Suprapubic skin (tissue), 3 donors: ENCODE data around the gene PABPN1.

ENCODE experiments used
- CTCF ChIP-seq, 2 donors: fragments of 200-600 bp in 1 of 2; fragments of 450-650 bp in 1 of 2; sonication (generic) in 1 of 2; IDR thresholded peaks; one replicate each; pipeline ENCODE4 v1.5.1; 2016 to 2019; ENCODE audit warnings: antibody characterized with exemption in 2 of 2, mild to moderate bottlenecking in 1 of 2, moderate library complexity in 1 of 2
- EP300 ChIP-seq: sonication (generic); formaldehyde crosslinking; IDR thresholded peaks from one replicate; pipeline ENCODE4 v1.6.1; 2017; ENCODE audit warnings: antibody characterized with exemption
- POLR2A ChIP-seq, 2 donors: fragments of 450-650 bp; IDR thresholded peaks; one replicate each; pipeline ENCODE4 v1.6.1; 2017; ENCODE audit warnings: antibody characterized with exemption in 2 of 2, mild to moderate bottlenecking in 2 of 2, moderate library complexity in 2 of 2

GRCh38 chr14:23281247-23281646 lies 40.0 kb upstream of the PABPN1 start:
- TF ChIP-seq CTCF (IDR thresholded peaks at IDR 0.05), result no peak
- TF ChIP-seq POLR2A (IDR thresholded peaks at IDR 0.05), result no peak
- no peak for TF ChIP-seq EP300
